AG09319 (cell line): ENCODE measurements around the gene ADK.
"Not testable (repeated sequence)": the region's sequence is repeated elsewhere in the genome, so short reads cannot be mapped to it uniquely, and the experiment has no call there.

Source experiments
- DNase-seq: peaks from one replicate; pipeline ENCODE4 v3.0.0-alpha.2; 2010; ENCODE audit warnings: low read depth; ENCODE audit errors: extremely low read depth
- CTCF ChIP-seq: IDR thresholded peaks from 2 replicates; pipeline ENCODE4 v1.5.1; 2011; ENCODE audit warnings: low read depth, mild to moderate bottlenecking, inconsistent platforms, low read length, moderate library complexity

Gene ADK

GRCh38 chr10:74575912-74576311 lies 424.9 kb downstream of the ADK start:
- DNase-seq, result no peak
- TF ChIP-seq CTCF, result no peak

GRCh38 chr10:74576586-74576985 lies 425.6 kb downstream of the ADK start:
- DNase-seq, result no peak
- TF ChIP-seq CTCF, result no peak

GRCh38 chr10:74580438-74580837 lies 429.4 kb downstream of the ADK start:
- DNase-seq, result not testable (repeated sequence)

GRCh38 chr10:74582566-74582965 lies 431.5 kb downstream of the ADK start:
- DNase-seq, result no peak
- TF ChIP-seq CTCF, result no peak

- TF ChIP-seq CTCF, result no peak
These were observed 434.4 kb downstream of the ADK start for GRCh38 chr10:74585231-74586087.

GRCh38 chr10:74586088-74586585 lies 435.1 kb downstream of the ADK start:
- TF ChIP-seq CTCF, result no peak
- no peak for DNase-seq

More at GRCh38 chr10:74585231-74586087, 434.4 kb downstream of the ADK start:
- no peak for DNase-seq

GRCh38 chr10:74587109-74587854 lies 436.3 kb downstream of the ADK start:
- DNase-seq, result no peak
- no peak for TF ChIP-seq CTCF
